ENCODE measurements around the gene AOC1.

The AOC1 gene

DNA sequence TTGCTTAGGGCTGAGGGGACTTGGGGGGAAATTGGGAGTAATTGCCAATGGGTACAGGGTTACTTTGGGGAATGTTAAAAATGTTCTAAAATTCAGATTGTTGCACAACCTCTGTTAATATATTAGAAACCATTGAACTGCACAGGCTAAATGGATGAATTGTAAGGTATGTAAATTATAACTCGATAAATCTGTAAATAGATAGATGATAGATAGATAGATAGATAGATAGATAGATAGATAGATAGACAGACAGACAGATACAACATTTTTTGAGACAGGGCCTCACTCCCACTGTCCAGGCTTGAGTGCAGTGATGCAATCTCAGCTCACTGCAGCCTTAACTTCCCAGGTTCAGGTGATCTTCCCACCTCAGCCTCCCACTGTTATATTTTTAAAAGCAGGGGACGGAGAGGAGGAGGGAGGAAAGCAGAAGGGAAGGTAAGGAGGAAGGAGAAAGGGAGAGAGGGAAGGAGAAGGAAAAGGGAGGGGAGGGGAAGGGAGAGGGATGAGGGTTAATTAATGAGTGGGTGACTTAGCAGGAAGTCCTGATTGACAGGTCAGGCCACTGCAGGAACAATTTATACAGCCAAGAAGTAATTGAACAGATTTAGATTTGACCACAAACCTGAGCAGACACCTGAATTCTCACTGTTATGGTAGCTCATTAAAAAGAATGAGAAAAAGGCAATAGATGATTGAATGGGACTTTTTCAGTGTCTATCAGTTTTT, 38.7 kb downstream of the AOC1 start:
- Histone ChIP-seq H3K4me3 (ENCODE audit: low read depth, low read length) (no peak overlapping the region), H3K36me3 (ENCODE audit: control insufficient read depth in 2 of 2, insufficient read depth in 1 of 2, low read length in 2 of 2) (no peaks in the 10 kb centered on the region), H3K27ac (ENCODE audit: extremely low read depth, low read depth, low read length) (no peak overlapping the region), H3K9me3 (ENCODE audit: control insufficient read depth, insufficient read depth, low read depth, low read length) (no peaks in the 10 kb centered on the region), H3K4me1 (ENCODE audit: control insufficient read depth, insufficient read depth, low read length) (no peaks in the 10 kb centered on the region)
- POLR2A ChIA-PET: no interaction called here
- TF ChIP-seq ZIC2 (tag by site-specific recombination; IDR thresholded peaks at IDR 0.05) (no peak), ZNF571 (tag by site-specific recombination; IDR thresholded peaks at IDR 0.05) (no peak), ZFP37 (tag by site-specific recombination; IDR thresholded peaks at IDR 0.05) (no peak), ZNF626 (tag by site-specific recombination; IDR thresholded peaks at IDR 0.05) (no peak), ZFP41 (tag by site-specific recombination; IDR thresholded peaks at IDR 0.05; ENCODE audit: borderline replicate concordance) (no peak), ZNF677 (tag by site-specific recombination; IDR thresholded peaks at IDR 0.05) (no peak), ZEB2 (tag by site-specific recombination; IDR thresholded peaks at IDR 0.05) (no peak), ZBTB7A (tag by site-specific recombination; IDR thresholded peaks at IDR 0.05; ENCODE audit: low read depth) (no peak)
- TF ChIP-seq, protein P1, sequence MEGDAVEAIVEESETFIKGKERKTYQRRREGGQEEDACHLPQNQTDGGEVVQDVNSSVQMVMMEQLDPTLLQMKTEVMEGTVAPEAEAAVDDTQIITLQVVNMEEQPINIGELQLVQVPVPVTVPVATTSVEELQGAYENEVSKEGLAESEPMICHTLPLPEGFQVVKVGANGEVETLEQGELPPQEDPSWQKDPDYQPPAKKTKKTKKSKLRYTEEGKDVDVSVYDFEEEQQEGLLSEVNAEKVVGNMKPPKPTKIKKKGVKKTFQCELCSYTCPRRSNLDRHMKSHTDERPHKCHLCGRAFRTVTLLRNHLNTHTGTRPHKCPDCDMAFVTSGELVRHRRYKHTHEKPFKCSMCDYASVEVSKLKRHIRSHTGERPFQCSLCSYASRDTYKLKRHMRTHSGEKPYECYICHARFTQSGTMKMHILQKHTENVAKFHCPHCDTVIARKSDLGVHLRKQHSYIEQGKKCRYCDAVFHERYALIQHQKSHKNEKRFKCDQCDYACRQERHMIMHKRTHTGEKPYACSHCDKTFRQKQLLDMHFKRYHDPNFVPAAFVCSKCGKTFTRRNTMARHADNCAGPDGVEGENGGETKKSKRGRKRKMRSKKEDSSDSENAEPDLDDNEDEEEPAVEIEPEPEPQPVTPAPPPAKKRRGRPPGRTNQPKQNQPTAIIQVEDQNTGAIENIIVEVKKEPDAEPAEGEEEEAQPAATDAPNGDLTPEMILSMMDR (tag by site-specific recombination; IDR thresholded peaks at IDR 0.05): no peak
- TF ChIP-seq, protein P2, sequence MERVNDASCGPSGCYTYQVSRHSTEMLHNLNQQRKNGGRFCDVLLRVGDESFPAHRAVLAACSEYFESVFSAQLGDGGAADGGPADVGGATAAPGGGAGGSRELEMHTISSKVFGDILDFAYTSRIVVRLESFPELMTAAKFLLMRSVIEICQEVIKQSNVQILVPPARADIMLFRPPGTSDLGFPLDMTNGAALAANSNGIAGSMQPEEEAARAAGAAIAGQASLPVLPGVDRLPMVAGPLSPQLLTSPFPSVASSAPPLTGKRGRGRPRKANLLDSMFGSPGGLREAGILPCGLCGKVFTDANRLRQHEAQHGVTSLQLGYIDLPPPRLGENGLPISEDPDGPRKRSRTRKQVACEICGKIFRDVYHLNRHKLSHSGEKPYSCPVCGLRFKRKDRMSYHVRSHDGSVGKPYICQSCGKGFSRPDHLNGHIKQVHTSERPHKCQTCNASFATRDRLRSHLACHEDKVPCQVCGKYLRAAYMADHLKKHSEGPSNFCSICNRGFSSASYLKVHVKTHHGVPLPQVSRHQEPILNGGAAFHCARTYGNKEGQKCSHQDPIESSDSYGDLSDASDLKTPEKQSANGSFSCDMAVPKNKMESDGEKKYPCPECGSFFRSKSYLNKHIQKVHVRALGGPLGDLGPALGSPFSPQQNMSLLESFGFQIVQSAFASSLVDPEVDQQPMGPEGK (tag by site-specific recombination; IDR thresholded peaks at IDR 0.05): no peak
- CTCF ChIA-PET: interaction anchor here (0.7 to 3.4 kb wide), 4 partner anchors 7 to 18 kb away, joined by 3 to 18 read pairs (median 5); no protein-coding TSS in a partner anchor

DNA sequence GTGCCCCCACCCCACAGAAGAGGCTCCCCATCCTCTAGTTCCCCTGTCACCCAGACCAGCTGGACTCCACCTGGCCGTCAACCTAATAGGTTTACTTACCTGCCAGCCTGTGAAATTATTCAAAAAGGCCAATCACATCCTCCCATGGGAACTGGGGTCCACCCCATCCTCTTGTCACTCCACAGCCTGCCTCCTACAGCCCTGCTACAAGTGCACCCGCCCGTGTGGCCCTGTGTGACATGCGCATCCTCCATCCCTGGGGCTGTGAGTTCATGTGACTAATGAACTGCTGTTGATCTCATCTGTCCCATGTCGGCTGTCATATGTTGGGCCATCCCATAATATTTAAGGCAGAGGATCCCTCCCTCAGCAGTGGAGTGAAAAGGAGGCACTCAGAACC, 39.4 kb downstream of the AOC1 start:
- TF ChIP-seq, protein P3, sequence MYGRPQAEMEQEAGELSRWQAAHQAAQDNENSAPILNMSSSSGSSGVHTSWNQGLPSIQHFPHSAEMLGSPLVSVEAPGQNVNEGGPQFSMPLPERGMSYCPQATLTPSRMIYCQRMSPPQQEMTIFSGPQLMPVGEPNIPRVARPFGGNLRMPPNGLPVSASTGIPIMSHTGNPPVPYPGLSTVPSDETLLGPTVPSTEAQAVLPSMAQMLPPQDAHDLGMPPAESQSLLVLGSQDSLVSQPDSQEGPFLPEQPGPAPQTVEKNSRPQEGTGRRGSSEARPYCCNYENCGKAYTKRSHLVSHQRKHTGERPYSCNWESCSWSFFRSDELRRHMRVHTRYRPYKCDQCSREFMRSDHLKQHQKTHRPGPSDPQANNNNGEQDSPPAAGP (tag by site-specific recombination; IDR thresholded peaks at IDR 0.05): no peak
- POLR2A ChIA-PET: no interaction called here
- CTCF ChIA-PET: interaction anchor here (0.6 to 1.7 kb wide), 3 partner anchors 8 to 16 kb away, joined by 3 to 6 read pairs (median 4); no protein-coding TSS in a partner anchor

DNA sequence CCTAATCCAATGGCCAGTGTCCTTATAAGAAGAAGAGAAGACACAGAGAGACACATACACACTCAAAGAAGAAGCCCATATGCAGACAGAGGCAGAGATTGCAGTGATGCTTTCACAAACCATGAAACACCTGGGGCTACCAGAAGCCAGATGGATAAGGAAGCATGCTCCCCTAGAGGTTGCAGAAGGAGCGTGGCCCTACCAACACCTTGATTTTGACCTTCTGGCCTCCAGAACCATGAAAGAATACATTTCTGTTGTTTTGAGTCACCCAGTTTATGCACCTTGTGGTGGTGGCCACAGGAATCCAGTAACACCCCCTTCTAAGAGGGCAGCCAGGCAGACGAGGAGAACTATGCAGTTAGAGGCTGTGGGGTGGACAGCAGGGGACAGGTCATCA, 43.5 kb downstream of the AOC1 start:
- Histone ChIP-seq H3K4me1 (ENCODE audit: control insufficient read depth, insufficient read depth, low read length) (no peaks in the 10 kb centered on the region), H3K9me3 (ENCODE audit: control insufficient read depth, insufficient read depth, low read depth, low read length) (no peaks in the 10 kb centered on the region), H3K36me3 (ENCODE audit: control insufficient read depth in 2 of 2, insufficient read depth in 1 of 2, low read length in 2 of 2) (no peaks in the 10 kb centered on the region), H3K27ac (ENCODE audit: extremely low read depth, low read depth, low read length) (no peak overlapping the region), H3K4me3 (ENCODE audit: low read depth, low read length) (no peak overlapping the region)
- CTCF ChIA-PET: interaction anchor here (0.9 kb wide), 1 partner anchor 20 kb away, joined by 3 read pairs; no protein-coding TSS in a partner anchor
- POLR2A ChIA-PET: no interaction called here
- no peak for TF ChIP-seq ZNF202 (tag by site-specific recombination; IDR thresholded peaks at IDR 0.05; ENCODE audit: borderline replicate concordance)
- TF ChIP-seq ZNF138 (tag by site-specific recombination; IDR thresholded peaks at IDR 0.05; ENCODE audit: borderline replicate concordance): no peak
- TF ChIP-seq ZNF426 (tag by site-specific recombination; IDR thresholded peaks at IDR 0.05): no peak

More for the DNA sequence above, 39.4 kb downstream of the AOC1 start:
- H3K4me3 ChIP-seq (ENCODE audit: low read depth, low read length): no peak overlapping the region
- H3K27ac ChIP-seq (ENCODE audit: extremely low read depth, low read depth, low read length): no peak overlapping the region
- no peaks in the 10 kb centered on the region for H3K4me1 ChIP-seq (ENCODE audit: control insufficient read depth, insufficient read depth, low read length)
- no peaks in the 10 kb centered on the region for H3K9me3 ChIP-seq (ENCODE audit: control insufficient read depth, insufficient read depth, low read depth, low read length)
- H3K36me3 ChIP-seq (ENCODE audit: control insufficient read depth in 2 of 2, insufficient read depth in 1 of 2, low read length in 2 of 2): no peaks in the 10 kb centered on the region
